GM18502 (cell line): ENCODE results near the gene AQP11.

Experiments
- ATAC-seq: cut with Tn5 transposase; IDR thresholded peaks from one replicate; pipeline ENCODE4 v1.9.1; 2021; ENCODE audit warnings: mild to moderate bottlenecking; ENCODE audit not compliant: unreplicated experiment, poor library complexity

Gene AQP11

GRCh38 chr11:77654770-77655434, 65.1 kb downstream of the AQP11 start:
- ATAC-seq, result no peak

GRCh38 chr11:77656362-77656761, 66.6 kb downstream of the AQP11 start:
- ATAC-seq, result no peak

- ATAC-seq, result no peak
Observed at GRCh38 chr11:77658213-77659013, 68.7 kb downstream of the AQP11 start.
